Lung (tissue), 12 donors: ENCODE data around the gene ADAM23. TPM values are rescaled to one million over a fixed set of nuclear protein-coding genes. Genes with fewer than 3 reads are reported as not detected.

Experiments
- ATAC-seq: fragments of 200-7000 bp; cut with Tn5 transposase; one replicate; pipeline ENCODE4 v1.9.1; 2020; ENCODE audit warnings: moderate number of reproducible peaks; ENCODE audit not compliant: insufficient read depth, low FRiP score
- DNase-seq, 3 donors: peaks; one replicate each; pipeline ENCODE4 v3.0.0-alpha.2; 2013 to 2017
- H3K27ac ChIP-seq, 2 donors: one replicate each; pipeline ENCODE4 v1.5.1; 2013; ENCODE audit warnings: mild to moderate bottlenecking in 2 of 2, moderate library complexity in 2 of 2, control low read depth in 1 of 2, inconsistent platforms in 1 of 2, low read depth in 1 of 2, low read length in 1 of 2
- H3K27me3 ChIP-seq, 3 donors: one replicate each; pipeline ENCODE4 v1.5.1; 2013; ENCODE audit warnings: low read length in 2 of 3; ENCODE audit not compliant: control insufficient read depth in 3 of 3, insufficient read depth in 3 of 3
- H3K36me3 ChIP-seq, 4 donors: one replicate each; pipeline ENCODE4 v1.5.1; 2013; ENCODE audit warnings: low read length in 4 of 4, mild to moderate bottlenecking in 1 of 4, moderate library complexity in 1 of 4; ENCODE audit not compliant: control insufficient read depth in 4 of 4, insufficient read depth in 4 of 4
- H3K4me1 ChIP-seq, 5 donors: one replicate each; pipeline ENCODE4 v1.5.1; 2013; ENCODE audit warnings: low read length in 5 of 5, mild to moderate bottlenecking in 2 of 5, moderate library complexity in 1 of 5; ENCODE audit not compliant: control insufficient read depth in 5 of 5, insufficient read depth in 5 of 5
- H3K4me3 ChIP-seq: one replicate; pipeline ENCODE4 v1.5.1; 2013; ENCODE audit warnings: mild to moderate bottlenecking, control low read depth, moderate library complexity
- H3K9ac ChIP-seq, 2 donors: one replicate each; pipeline ENCODE4 v1.5.1; 2013; ENCODE audit warnings: low read length in 2 of 2, control low read depth in 1 of 2; ENCODE audit not compliant: insufficient read depth in 1 of 2
- H3K9me3 ChIP-seq, 4 donors: one replicate each; pipeline ENCODE4 v1.5.1; 2013; ENCODE audit warnings: low read length in 3 of 4, mild to moderate bottlenecking in 1 of 4, moderate library complexity in 1 of 4; ENCODE audit not compliant: control insufficient read depth in 4 of 4, insufficient read depth in 3 of 4
- CTCF ChIP-seq: IDR thresholded peaks from 2 replicates; pipeline ENCODE4 v1.5.1; 2012; ENCODE audit warnings: mild to moderate bottlenecking; ENCODE audit errors: control extremely low read depth, extremely low read depth
- WGBS, 2 donors: extraction: QIAGEN DNeasy Blood & Tissue Kit; methylation state at CpG; one replicate each; pipeline ENCODE4 v1.1.7; 2013; 5-methylcytosine and 5-hydroxymethylcytosine counted together
- polyA plus RNA-seq, 2 donors: library from polyadenylated mRNA; stranded (reverse); fragments of 200-250 nt; gene quantifications; one replicate each; pipeline ENCODE4 v1.2.1, GENCODE V29; 2013
- total RNA-seq, 2 donors: library from RNA; depleted of rRNA in 1 of 2; stranded (reverse); fragments of >200 nt in 1 of 2; gene quantifications; one replicate each; pipeline ENCODE4 v1.2.1, GENCODE V29; 2014 to 2021
- donor health status: control.
- donor health status: control.
- donor health status: Bipolar disorder and iron deficiency.
- donor health status: healthy.
- donor health status: DM: yes; HTN: yes; CAD: no.

ADAM23 gene
- total and polyA plus RNA-seq, 4 donors, result 0.57 to 1.7 (median 1.2) TPM

DNA sequence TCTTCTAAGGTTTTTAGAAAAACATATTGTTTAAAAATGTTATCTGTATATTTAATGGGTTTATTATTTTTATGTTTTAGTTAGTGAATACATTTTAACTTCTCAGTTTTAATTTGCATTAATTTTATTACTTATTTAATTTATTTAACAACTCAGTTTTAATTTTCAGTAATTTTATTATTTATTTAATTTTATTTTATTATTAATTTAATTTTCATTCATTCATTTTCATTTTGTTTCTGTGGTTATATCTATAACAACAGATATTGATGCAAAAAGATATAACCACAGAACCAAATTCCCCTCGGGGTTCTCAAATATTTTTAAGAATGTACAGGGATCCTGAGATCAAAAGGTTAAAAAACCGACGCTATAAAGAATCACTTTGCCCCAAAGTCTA is 221.9 kb downstream of the ADAM23 start:
- Histone ChIP-seq H3K36me3 (no peaks in the 10 kb centered on the region), H3K9ac (no peak overlapping the region), H3K4me1 (no peaks in the 10 kb centered on the region), H3K9me3 (no peaks in the 10 kb centered on the region), H3K27me3 (peaks cover 0 to 2% (median 0%) of the 10 kb centered on the region in 3 donors), H3K27ac (no peak overlapping the region), H3K4me3 (no peak overlapping the region)
- WGBS, 2 donors, result 80 to 86% methylated on average over 3 of the region's 3 CpGs
- no peak for TF ChIP-seq CTCF
- DNase-seq (no peak), ATAC-seq (no peak)

Other genes with a start within 250 kb of the ADAM23 start
- 10 to 100 TPM in 1 of 2 donors, 1 to 10 TPM in 1; 6.3 to 13.7 TPM for gene ZDBF2, start 168.9 kb upstream of the ADAM23 start, total RNA-seq
- 1 to 10 TPM; 1.0 to 1.1 TPM for gene ZDBF2, start 168.9 kb upstream of the ADAM23 start, polyA plus RNA-seq
- gene FAM237A, start 199.0 kb downstream of the ADAM23 start, total RNA-seq, result not detected
- not detected for gene FAM237A, start 199.0 kb downstream of the ADAM23 start, polyA plus RNA-seq